HG03097 (cell line): Measurements from ENCODE around the gene KLHL36.
"Not testable (repeated sequence)": the region's sequence is repeated elsewhere in the genome, so short reads cannot be mapped to it uniquely, and the experiment has no call there.

ENCODE experiments used
- ATAC-seq: cut with Tn5 transposase; IDR thresholded peaks from one replicate; pipeline ENCODE4 v1.9.1; 2021; ENCODE audit not compliant: unreplicated experiment, low FRiP score

The KLHL36 gene

DNA sequence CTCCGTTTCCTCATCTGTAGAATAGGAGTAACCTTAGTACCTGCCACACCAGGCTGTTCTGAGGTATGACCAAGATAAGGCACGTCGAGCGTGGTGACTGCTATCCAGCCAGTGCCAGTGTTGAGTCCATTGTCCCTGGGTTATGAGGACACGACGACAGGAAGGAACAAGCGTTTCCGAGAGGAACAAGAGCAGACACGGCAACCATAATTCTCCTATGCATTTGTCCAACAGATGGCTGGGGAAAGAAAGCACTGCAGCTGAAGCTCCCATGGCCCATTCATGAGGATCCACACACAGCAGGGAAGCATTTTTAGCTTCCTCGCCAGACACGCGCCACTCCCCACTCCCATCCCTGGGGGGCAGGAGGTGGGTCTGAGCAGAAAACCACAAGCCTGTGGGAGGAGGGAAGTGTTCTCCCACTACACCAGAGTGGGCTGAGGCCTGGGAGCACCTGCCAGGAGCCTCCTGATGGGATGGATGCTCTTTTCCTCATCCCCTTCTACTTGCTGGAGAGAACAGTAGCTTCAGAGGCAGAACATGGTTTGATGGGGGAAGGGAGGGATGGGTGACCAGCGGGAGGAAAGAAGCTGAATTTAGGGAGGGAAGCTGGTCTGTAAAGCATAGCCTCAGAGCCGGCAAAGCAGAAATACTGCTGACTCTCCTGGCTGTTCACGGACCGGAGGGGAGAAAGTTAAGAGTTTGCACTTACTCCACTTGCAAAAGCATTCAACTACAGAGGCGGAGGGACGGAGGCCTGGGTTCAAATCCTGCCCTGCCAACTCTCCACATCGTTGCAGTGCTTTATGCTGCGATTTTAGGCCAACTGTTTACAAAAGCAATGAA, 33.1 kb upstream of the KLHL36 start:
- ATAC-seq: no peak

DNA sequence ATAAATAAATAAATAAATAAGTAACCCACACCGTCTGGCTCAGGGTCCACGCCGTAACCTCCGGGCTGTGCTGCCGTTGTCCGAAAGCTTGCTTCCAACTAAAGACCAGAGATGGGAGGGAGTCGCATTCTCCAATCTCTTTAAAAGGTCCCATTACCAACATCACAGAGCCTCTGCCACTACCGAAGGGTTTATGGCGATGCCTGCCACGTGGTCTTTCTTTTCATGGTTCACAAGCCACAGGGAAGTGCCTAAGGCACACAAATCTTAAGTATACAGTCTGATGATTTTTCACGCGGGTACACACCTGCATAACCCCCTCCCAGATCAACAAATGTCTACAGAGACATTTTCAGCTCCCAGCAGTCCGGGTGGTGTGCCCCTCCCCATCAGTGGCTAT, 31.8 kb upstream of the KLHL36 start:
- ATAC-seq: no peak

DNA sequence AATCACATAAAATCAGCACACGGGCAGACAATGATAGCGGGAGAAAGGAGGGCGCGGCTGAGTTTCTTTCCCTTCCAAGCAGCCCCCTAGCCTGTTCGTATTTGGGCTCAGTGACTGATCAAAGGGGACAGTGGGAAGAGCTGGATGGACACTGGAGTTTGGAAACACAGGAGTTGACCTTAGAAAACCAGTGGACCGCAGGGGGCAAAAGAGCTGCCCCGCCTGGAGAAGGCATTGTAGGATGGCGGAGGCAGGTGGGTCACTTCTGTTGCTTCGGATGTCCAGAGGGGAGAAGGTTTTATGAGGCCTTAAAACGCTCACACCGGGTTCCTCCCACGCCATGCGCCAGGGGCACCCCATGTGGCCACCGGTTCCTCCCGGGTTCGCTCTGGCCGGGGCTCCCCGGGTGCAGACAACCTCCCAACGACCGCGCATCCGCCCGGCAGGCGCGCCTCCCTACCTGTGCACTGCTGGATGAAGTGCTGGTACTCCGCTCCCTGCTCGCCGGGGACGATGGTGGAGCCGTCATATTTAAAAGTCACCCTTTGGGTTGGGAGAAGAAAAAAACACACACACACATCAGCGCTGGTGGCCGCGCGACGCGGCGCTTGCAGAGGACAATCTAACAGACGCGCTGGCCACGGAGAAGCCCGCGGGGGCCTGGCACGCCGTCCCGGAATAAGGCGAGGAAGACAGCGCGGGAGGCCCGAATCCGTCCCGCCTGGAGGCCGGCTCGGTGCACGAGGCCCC, 31.1 kb upstream of the KLHL36 start:
- ATAC-seq: peak; percentile 22

GRCh38 chr16:84617791-84618580, 30.3 kb upstream of the KLHL36 start, which contains the start of gene COTL1:
COTL1 (minus strand) TSS chr16:84618078; CDS start chr16:84617914, 164 bp downstream.
- ATAC-seq: peak; percentile 69

GRCh38 chr16:84618581-84619460, 29.5 kb upstream of the KLHL36 start:
- no peak for ATAC-seq

DNA sequence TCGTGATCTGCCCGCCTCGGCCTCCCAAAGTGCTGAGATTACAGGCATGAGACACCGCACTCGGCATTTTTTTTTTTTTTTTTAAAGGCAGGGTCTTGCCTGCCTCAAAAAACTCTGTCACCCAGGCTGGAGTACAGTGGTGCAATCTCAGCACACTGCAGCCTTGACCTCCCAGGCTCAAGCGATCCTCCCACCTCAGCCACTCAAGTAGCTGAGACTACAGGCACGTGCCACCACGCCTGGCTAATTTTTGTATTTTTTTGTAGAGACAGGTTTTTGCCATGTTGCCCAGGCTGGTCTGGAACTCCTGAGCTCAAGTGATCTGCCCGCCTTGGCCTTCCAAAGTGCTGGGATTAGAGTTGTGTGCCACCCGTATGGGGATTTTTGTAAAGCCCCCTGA, 27.4 kb upstream of the KLHL36 start:
- not testable (repeated sequence) for ATAC-seq

DNA sequence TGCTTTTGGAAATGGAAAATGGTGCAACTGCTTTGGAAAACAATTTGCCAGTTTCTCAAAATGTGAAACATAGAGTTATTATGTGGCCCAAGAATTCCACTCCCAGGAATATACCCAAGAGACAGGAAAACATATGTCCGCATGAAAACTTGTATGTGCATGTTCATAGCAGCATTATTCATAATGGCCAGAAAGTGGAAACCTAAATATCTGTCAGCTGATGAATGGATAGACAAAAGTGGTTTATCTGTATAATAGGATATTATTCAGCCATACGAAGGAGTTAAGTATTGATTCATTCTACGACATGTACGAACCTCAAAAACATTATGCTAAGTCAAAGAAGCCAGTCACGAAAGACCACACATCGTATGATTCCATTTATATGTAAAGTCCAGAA, 22.8 kb upstream of the KLHL36 start:
- ATAC-seq: no peak

- ATAC-seq: no peak
Measured at GRCh38 chr16:84628226-84628731, 20.0 kb upstream of the KLHL36 start.

- no peak for ATAC-seq
Measured at GRCh38 chr16:84629580-84629979, 18.7 kb upstream of the KLHL36 start.

GRCh38 chr16:84630009-84630408, 18.3 kb upstream of the KLHL36 start:
- ATAC-seq: no peak

DNA sequence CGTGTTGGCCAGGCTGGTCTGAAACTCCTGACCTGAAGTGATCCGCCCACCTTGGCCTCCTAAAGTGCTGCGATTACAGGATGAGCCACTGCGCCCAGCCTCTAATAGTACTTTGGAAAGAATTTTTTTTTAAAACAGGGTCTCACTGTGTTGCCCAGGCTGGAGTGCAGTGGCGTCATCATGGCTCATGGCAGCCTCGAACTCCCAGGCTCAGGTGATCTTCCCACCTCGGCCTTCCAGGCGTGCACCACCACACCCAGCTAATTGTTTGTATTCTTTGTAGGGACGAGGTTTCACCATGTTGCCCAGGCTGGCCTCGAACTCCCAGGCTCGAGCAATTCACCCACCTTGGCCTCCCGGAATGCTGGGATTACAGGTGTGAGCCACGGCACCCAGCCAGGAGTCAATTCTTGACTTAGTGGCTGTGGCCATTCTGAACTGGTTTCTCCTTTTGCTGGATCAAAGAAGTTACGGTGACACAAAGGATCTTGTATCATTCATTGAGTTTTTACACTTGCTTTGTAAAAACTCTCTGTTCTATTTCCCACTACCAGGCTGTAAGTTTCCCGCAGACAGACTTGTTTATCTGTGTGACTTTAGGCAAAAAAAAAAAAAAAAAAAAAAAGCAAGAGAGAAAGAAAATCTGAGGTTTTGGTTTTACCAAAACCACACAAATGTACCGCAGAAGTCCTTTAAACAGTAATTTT, 17.7 kb upstream of the KLHL36 start:
- ATAC-seq: no peak

DNA sequence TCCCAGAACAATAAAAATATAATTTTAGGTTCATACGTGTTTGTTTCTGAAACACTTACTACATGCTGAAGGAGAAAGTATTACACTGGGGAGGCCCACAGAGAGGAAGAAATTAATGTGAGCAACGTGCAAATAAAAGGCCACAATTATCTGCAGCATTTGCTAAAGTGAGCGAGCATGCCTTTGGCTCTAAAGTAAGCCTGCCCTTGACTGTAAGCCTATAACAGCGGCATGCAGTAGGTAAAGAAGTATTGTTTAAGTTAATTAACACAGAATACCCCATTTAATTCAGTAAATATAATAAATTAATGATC, 17.2 kb upstream of the KLHL36 start:
- ATAC-seq: no peak

- ATAC-seq: no peak
Measured at GRCh38 chr16:84631886-84632285, 16.4 kb upstream of the KLHL36 start.

DNA sequence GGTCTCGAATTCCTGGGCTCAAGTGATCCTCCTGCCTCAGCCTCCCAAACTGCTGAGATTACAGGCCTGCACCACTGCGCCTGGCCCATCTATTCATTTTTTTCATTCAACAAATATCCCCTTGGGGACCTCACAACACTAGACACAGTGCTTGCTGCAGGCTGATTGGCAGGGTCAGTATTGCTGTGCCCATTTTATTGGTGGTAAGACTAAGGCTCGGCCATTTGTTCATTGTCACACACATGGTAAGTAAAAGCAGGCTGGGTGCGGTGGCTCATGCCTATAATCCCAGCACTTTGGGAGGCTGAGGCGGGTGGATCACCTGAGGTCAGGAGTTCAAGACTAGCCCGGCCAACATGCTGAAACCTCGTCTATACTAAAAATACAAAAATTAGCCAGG, 15.4 kb upstream of the KLHL36 start:
- ATAC-seq: not testable (repeated sequence)

- ATAC-seq: no peak
Measured at GRCh38 chr16:84633622-84634021, 14.7 kb upstream of the KLHL36 start.

DNA sequence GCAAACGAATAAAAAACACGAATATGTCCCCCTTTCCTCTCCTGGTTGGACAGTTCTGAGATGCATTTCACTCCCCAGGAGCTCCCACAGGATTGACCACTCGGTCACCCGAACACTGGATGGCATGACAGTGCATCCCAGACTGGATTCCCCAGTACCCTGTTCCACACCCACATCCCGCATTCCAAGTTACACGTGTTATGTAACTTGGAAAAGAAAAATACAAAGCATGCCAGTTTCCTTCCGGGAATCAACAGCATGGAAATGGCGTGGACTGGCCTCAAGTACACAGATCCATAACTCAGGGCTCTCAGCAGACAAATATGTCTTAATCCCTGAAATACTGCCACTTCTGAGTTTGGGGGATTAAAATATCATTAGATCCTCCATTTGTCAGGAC, 12.6 kb upstream of the KLHL36 start:
- no peak for ATAC-seq

- ATAC-seq: no peak
Measured at GRCh38 chr16:84637709-84638108, 10.6 kb upstream of the KLHL36 start.

DNA sequence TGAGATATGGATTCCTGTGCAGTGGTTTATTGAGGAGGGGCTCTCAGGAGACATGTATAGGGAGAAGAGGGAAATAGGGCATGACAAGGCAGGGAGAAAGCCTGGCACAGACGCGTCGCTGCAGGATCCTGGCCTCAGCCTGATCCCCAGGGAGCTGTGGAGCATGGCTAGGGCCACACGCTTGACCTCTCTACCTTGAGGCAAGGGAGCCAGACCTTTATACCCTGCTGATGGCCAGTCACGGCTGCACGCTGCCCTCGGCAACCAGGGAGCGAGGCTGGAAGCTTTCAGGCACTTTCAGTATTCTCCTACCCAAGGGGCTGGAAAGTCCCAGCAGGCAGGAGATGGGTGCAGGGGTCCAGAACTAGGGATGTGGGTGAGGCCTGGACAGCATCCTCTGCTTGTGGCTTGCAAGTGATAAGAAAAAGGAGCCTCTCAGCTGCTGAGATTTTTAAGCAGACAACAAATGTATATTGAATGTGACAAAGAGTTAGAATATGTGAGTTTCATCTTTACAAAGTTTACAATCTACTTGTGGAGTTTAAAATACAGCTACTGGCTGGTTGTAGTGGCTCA, 10.0 kb upstream of the KLHL36 start:
- no peak for ATAC-seq

DNA sequence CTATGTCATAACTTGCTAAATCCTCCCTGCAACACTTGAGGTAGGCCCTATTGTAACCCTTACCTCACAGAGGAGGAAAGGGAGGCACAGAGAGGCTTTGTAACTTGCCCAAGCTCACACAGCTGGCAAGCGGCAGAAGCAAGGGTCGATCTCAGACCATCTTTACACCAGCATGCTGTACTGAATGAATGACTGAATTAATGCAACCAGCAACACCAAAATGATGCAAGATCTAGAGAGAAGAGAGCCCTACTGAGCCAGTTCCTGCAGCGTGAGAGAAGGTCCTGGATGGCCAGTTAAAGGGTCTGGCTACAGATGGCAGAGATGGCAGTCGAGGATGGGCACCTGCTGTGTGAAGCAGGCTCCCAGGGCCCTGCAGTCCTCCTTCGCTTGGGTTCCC, 8.2 kb upstream of the KLHL36 start:
- no peak for ATAC-seq
